Omental fat pad (tissue), 4 donors: Measurements from ENCODE around the gene CEMIP. TPM values are rescaled to one million over a fixed set of nuclear protein-coding genes. Genes with fewer than 3 reads are reported as not detected.
"Not testable (repeated sequence)": the region's sequence is repeated elsewhere in the genome, so short reads cannot be mapped to it uniquely, and the experiment has no call there.

Source experiments
- ATAC-seq: fragments of 150-250 bp; one replicate; pipeline ENCODE4 v1.9.1; 2016; ENCODE audit warnings: mild to moderate bottlenecking, moderate library complexity; ENCODE audit not compliant: low FRiP score
- DNase-seq: peaks from one replicate; pipeline ENCODE4 v3.0.0-alpha.2; 2019; ENCODE audit warnings: low spot score
- total RNA-seq, 4 donors: library from RNA; depleted of rRNA; stranded (reverse); fragments of >200 nt; gene quantifications; one replicate each; pipeline ENCODE4 v1.1.0, GENCODE V29; 2016
- TF ChIP-seq, protein P1 (sequence below), 3 donors: fragments of 450-650 bp; IDR thresholded peaks; one replicate each; pipeline ENCODE4 v1.5.1; 2016 to 2017; ENCODE audit warnings: antibody characterized with exemption in 3 of 3, mild to moderate bottlenecking in 3 of 3, moderate library complexity in 2 of 3

CEMIP gene
- total RNA-seq, 4 donors from 2014 or later = 0.19 to 9.5 (median 1.2) TPM; not detected in 1

DNA sequence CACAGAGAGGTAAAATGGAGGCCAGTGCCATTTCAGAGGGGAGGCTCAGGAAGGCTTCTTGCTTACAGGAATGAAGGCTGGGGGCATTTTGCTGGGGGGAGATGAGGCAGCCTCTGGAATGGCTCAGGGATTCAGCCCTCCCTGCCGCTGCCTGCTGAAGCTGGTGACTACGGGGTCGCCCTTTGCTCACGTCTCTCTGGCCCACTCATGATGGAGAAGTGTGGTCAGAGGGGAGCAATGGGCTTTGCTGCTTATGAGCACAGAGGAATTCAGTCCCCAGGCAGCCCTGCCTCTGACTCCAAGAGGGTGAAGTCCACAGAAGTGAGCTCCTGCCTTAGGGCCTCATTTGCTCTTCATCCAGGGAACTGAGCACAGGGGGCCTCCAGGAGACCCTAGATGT, 170.6 kb downstream of the CEMIP start:
- TF ChIP-seq, protein P1, sequence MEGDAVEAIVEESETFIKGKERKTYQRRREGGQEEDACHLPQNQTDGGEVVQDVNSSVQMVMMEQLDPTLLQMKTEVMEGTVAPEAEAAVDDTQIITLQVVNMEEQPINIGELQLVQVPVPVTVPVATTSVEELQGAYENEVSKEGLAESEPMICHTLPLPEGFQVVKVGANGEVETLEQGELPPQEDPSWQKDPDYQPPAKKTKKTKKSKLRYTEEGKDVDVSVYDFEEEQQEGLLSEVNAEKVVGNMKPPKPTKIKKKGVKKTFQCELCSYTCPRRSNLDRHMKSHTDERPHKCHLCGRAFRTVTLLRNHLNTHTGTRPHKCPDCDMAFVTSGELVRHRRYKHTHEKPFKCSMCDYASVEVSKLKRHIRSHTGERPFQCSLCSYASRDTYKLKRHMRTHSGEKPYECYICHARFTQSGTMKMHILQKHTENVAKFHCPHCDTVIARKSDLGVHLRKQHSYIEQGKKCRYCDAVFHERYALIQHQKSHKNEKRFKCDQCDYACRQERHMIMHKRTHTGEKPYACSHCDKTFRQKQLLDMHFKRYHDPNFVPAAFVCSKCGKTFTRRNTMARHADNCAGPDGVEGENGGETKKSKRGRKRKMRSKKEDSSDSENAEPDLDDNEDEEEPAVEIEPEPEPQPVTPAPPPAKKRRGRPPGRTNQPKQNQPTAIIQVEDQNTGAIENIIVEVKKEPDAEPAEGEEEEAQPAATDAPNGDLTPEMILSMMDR (IDR thresholded peaks at IDR 0.05) = no peak
- no peak for DNase-seq

DNA sequence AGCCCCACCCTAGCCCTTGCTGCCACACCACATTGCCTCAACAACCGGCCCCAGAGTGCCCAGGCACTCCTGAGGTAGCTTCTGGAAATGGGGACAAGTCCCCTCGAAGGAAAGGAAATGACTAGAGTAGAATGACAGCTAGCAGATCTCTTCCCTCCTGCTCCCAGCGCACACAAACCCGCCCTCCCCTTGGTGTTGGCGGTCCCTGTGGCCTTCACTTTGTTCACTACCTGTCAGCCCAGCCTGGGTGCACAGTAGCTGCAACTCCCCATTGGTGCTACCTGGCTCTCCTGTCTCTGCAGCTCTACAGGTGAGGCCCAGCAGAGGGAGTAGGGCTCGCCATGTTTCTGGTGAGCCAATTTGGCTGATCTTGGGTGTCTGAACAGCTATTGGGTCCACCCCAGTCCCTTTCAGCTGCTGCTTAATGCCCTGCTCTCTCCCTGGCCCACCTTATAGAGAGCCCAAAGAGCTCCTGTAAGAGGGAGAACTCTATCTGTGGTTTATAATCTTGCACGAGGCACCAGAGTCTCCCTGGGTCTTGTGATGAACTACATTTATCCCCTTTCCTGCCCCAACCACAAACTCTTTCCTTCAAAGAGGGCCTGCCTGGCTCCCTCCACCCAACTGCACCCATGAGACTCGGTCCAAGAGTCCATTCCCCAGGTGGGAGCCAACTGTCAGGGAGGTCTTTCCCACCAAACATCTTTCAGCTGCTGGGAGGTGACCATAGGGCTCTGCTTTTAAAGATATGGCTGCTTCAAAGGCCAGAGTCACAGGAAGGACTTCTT, 171.3 kb downstream of the CEMIP start:
- TF ChIP-seq, protein P1 (IDR thresholded peaks at IDR 0.05) = no peak
- DNase-seq = no peak
- ATAC-seq = no peak

More for the DNA sequence above, 170.6 kb downstream of the CEMIP start:
- ATAC-seq = no peak

DNA sequence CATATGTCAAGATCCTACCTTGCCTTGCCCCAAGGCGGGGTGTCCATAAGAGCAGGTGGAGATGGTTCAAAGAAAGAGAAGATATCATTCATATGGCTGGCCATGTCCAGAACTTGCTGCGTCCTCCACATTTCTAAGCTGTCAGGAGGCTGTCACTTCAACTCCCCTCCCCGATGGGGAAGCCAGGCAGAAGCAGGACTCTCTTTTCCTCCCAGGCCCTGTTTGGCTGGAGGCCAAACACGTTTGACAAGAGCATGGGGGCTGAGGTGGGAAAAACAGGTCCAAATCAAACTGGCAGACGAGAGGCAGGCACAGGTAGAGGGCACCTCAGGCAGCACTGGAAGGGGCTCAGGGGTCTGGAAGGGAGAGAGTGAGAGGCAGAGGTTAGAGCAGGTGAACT, 172.8 kb downstream of the CEMIP start:
- no peak for DNase-seq
- no peak for ATAC-seq
- TF ChIP-seq, protein P1 (IDR thresholded peaks at IDR 0.05) = no peak

DNA sequence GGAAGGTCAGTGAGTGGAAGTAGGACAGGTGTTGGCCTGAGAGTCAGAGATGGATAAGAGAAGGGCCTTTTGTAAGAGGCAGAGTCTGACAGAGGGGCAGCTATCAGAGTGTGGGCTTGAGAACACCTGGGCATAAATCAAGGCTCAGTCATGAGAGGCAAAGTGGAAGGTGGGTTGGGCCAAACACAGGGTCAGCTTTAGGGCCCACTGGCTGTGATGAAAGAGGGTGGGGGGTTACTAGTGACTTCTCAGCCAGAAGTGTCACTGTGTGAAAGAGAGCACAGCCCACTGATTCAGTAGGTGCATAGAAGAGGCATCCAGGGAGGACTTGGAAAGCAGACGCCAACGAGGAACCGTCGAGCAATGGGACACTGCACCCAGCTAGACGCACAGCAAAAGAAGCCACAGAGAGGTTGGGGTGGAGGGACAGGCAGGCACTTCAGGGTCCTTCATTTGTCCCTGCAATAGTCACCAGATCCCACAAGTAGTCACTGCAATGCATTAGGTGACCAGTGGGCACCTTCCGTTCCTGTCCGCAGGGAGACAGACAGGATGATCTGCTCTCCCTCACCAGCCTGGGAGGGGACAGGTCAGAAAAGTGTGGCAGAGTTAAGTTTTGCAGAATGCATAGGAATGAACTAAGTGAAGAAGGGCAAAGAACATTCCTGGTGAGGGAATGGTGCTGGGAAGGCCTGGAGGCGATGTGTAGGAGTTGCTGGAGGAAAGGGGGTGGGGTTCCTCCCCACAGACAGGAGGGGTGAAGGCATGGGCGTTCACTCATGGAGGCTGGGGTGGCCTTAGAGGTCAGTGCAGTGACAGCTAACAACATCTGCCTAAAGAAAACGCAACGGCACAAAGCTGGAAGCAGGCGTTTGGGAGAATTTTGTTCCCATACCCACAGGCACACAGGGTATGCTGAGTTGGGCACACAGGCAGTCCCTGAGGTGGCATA, 174.1 kb downstream of the CEMIP start:
- DNase-seq = no peak
- TF ChIP-seq, protein P1 (IDR thresholded peaks at IDR 0.05) = no peak
- ATAC-seq = no peak

DNA sequence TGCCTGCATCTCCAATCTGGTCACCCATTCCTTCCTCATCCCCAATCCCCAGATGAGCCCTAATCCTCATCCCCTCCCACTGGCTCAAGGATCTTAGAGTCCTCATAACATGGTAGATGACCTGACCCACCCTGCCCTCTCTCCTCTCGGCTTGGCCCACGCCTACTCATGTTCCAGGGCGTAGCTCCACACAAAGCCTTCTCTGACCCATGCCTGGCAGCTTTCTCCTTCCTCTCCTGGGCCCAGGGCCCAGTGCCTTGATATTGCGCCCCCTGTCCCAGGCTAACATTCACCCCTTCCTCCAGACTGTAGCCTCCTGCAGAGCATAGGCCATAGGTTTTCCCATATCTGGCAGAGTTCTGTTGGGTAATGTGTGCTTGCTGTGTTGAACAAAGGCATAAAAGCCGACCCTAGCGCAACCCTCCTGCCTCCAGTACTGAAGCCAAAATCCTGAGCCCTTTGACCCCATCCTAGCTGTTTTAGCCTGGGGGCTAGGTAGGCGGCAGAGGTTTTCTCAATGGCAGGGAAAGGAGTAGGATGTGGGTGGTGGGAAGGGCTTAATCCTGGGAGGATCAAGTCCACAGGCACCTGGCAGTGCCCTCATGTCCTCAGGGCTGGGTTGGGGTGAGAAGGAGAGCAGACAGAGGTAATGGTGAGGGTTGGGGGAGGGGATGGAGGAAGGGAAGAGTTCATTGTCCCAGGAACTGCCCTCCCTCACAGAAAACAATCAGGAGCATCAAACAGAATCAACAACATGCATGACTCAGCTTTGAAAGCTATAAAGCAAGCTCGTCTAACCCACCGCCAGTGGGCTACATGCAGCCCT, 175.0 kb downstream of the CEMIP start:
- TF ChIP-seq, protein P1 (IDR thresholded peaks at IDR 0.05) = no peak
- ATAC-seq (no peak), DNase-seq (no peak)

DNA sequence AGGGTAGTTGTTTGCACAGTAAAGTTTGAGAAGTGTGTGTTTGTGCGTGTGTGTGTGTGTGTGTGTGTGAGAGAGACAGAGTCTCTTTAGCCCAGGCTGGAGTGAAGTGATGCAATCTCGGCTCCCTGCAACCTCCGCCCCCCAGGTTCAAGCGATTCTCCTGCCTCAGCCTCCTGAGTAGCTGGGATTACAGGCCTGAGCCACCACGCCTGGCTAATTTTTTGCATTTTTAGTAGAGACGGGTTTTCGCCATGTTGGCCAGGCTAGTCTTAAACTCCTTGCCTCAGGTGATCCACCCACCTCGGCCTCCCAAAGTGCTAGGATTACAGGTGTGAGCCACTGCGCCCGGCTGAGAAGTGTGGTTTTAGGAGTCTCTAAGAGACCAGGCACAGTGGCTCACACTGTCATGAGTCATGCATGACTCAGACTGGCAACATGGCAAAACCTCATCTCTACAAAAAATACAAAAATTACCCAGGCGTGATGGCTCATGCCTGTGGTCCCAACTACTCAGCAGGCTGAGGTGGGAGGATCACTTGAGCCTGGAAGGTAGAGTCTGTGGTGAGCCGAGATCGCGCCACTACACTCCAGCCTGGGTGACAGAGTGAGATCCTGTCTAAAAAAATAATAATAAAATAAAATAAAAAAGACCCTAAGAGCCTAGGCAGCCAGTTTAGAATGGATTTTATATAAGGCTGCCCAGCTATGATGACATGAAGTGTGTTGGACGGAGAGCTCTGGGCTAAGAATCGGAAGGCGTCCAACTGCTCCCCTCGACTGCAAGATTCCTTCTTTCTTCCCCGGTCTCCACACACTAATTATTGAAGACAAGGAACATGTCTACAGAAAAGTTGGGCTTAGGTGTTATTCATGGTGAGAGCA, 176.6 kb downstream of the CEMIP start:
- DNase-seq = not testable (repeated sequence)

More for the DNA sequence above, 176.6 kb downstream of the CEMIP start:
- ATAC-seq = peak; percentile 70
